GM12873 (cell line): ENCODE measurements around the gene TAOK3.

Experiments used
- TF ChIP-seq, protein P1 (sequence below): IDR thresholded peaks from 2 replicates; pipeline ENCODE4 v1.5.1; 2012; ENCODE audit warnings: low read depth, mild to moderate bottlenecking, moderate library complexity, low read length, control low read depth; ENCODE audit not compliant: insufficient read depth; ENCODE audit errors: missing control alignments

Gene TAOK3

GRCh38 chr12:118346895-118347294 lies 25.8 kb downstream of the TAOK3 start:
- TF ChIP-seq, protein P1, sequence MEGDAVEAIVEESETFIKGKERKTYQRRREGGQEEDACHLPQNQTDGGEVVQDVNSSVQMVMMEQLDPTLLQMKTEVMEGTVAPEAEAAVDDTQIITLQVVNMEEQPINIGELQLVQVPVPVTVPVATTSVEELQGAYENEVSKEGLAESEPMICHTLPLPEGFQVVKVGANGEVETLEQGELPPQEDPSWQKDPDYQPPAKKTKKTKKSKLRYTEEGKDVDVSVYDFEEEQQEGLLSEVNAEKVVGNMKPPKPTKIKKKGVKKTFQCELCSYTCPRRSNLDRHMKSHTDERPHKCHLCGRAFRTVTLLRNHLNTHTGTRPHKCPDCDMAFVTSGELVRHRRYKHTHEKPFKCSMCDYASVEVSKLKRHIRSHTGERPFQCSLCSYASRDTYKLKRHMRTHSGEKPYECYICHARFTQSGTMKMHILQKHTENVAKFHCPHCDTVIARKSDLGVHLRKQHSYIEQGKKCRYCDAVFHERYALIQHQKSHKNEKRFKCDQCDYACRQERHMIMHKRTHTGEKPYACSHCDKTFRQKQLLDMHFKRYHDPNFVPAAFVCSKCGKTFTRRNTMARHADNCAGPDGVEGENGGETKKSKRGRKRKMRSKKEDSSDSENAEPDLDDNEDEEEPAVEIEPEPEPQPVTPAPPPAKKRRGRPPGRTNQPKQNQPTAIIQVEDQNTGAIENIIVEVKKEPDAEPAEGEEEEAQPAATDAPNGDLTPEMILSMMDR: no peak

GRCh38 chr12:118345355-118345754 lies 27.4 kb downstream of the TAOK3 start:
- TF ChIP-seq, protein P1: no peak

GRCh38 chr12:118344829-118345228 lies 27.9 kb downstream of the TAOK3 start:
- TF ChIP-seq, protein P1: no peak

- TF ChIP-seq, protein P1: no peak
Observed at GRCh38 chr12:118342090-118342489, 30.6 kb downstream of the TAOK3 start.

GRCh38 chr12:118337194-118337838 lies 35.4 kb downstream of the TAOK3 start:
- TF ChIP-seq, protein P1: no peak

DNA sequence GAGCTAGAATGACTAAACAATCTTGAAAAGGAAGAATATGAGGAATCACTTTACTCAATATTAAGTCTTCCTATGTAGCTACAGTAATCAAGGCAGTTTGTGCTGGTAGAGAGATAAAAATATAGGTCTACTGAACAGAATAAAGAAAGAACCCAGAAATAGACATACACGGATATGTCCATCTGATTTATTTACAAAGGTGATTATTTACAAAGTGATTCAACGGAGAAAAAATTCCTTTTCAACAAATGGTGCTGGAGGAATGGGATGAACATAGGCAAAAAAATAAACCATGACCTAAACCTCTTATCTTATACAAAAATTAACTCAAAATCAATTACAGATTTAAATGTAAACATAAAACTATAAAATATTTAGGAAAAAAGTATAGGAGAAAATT lies 36.6 kb downstream of the TAOK3 start:
- TF ChIP-seq, protein P1: no peak

DNA sequence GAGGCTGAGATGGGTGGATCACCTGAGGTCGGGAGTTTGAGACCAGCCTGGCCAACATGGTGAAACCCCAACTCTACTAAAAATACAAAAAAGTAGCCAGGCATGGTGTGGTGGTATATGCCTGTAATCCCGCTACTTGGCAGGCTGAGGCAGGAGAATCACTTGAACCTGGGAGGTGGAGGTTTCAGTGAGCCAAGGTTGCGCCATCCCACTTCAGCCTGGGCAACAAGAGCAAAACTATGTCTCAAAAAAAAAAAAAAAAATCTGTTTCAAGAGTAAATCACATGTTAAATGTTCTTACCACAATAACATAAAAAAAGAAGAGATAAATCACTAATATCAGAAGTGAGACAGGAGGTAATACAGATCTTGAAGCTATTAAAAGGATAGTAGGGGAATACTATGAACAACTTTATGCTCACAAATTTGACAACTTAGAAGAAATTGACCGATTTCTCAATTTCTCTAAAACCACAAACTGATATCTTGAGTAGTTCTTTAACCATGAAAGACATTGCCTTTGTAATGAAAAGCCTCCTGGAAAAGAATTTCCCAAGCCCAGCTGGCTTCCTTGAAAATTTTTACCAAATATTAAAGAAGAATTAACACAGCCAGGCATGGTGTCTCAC lies 37.7 kb downstream of the TAOK3 start:
- TF ChIP-seq, protein P1: no peak
